Limb (tissue), 2 donors: ENCODE data around the gene TMEM41B.
A peak's percentile ranks its signal among the peaks of the same experiment; 100 is the strongest.
"Not testable (repeated sequence)": the region's sequence is repeated elsewhere in the genome, so short reads cannot be mapped to it uniquely, and the experiment has no call there.

Experiments
- DNase-seq, 2 donors: peaks; one replicate each; pipeline ENCODE4 v3.0.0-alpha.2; 2016; ENCODE audit errors: extremely low spot score in 2 of 2

Gene TMEM41B

DNA sequence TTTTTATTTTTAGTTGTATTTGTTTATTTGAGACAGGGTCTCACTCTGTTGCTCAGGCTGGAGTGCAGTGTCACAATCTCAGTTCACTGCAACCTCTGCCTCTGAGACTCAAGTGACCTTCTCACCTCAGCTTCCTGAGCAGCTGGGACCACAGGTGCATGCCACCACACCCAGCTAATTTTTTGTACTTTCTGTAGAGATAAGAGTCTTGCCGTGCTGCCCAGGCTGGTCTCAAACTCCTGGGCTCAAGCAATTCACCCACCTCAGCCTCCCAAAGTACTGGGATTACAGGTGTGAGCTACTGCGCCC lies 53.6 kb downstream of the TMEM41B start:
- not testable (repeated sequence) for DNase-seq

DNA sequence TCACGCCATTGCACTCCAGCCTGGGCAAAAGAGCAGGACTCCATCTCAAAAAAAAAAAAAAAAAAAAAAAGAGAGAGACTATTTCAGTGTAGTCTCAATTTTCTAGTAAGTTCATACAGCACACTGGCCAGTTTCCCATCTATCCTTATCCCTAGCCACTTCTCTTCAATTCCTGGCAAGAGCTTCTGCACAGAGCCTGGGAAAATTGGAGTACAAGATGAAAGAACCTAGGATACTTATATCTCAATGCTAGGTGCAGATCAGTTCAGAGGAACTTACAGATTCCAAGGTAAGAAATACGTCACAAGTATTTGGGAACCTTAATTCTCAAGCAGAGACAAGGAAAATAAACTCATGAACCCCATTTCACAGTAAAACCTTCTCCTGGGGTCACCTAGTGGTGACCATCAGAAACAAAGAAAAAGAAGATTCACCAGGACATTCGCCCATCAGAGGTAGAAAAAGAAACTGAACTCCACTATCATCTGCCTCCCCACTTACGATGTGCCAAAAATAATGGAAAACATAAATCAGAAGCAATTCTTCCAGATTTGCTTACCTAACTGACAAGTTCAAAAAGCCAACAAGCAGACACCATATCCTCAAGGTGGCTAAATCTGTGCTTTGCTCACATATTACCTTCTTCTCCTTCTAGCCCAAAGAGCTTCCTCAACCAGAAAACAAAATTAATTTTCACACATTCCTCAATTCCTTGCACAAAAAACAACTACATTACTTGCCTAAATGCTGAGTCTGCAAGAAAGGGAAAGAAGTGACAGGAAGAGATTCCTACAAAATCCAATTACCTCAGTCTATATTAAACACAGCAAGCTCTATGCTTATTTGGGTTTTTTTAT lies 54.2 kb downstream of the TMEM41B start:
- no peak for DNase-seq

DNA sequence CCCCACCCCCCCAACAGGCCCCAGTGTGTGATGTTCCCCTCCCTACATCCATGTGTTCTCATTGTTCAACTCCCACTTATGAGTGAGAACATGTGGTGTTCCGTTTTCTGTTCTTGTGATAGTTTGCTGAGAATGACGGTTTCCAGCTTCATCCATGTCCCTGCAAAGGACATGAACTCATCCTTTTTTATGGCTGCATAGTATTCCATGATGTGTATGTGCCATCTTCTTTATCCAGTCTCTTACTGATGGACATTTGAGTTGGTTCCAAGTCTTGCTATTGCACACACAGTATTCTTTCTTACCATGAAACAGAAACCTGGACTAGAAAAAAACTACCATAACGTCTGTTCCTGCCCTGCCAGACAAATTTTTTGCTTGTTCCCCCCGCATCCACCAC lies 56.1 kb downstream of the TMEM41B start:
- not testable (repeated sequence) for DNase-seq

DNA sequence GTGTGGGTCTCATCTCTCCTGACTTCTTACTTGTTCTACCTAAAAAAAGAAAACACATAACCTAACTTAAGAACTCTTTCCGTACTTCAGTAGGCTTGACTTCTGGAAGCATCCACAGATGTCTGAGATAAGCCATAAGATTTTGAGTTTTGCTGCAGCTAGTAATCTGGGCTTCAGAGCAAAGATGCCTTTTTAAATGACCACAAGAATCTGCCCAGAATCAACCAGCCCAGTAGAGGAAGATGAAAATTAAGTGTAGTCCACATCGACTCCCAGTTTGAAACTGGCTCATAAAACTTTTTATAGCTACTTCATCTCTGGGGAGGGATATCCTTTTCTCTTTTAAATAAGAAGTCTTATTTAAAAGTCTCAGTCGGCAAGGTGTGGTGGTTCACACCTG lies 60.0 kb downstream of the TMEM41B start:
- no peak for DNase-seq

DNA sequence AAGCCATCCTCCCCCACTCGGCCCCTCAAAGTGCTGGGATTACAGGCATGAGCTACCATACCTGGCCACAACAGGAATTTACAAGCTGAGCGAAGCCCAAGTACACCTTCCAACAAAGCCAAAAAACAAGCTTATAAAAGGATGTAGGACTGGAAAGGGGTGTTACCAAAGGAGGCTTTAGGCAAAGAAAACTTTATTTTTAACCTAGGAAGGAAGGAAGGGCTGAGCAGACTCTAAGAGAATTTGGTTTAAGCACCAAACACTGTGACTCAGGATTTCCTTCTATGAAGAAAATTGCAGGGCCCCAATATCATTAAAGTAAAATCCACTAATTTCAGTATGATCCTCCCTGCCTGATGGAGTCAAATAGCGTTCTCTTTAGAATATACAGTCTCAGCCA lies 61.3 kb downstream of the TMEM41B start:
- DNase-seq: no peak

DNA sequence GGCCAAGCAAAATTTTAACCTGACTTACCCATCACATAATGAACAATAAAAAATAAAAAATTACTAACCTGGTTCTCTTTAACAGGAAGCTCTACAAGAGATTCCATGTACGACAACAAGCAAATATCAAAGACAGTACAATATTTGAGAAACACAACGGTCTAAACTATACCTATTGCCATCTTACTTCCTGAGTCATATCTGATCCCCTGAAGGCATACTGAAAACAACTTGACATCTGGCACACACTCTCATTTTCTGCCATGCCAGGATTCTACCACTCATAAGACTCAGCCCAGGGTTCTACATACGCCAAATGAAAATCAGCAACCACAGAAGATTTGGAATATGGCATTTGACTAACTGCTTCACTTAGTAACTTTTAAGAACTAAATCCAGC lies 63.1 kb downstream of the TMEM41B start:
- DNase-seq: no peak

DNA sequence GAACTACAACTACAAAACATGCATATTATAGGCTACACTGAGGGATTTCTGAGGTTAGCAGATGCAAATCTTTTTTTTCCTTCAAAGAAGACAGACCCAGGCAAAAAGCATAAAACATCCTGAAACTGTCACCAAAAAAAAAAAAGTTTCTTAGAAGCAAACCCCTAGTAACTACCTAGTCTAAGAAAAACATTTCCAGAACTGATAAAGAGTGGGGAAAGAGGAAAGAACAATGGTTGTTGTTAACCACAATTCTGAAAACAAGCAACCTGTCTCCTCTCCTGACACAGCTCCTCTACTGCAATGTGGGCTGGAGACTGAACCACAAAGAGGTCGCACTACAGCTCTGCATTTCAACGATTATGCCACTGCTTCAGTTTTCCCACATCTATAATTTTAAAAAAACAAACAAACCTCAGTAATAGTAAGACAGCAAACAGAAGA lies 64.2 kb downstream of the TMEM41B start:
- no peak for DNase-seq

DNA sequence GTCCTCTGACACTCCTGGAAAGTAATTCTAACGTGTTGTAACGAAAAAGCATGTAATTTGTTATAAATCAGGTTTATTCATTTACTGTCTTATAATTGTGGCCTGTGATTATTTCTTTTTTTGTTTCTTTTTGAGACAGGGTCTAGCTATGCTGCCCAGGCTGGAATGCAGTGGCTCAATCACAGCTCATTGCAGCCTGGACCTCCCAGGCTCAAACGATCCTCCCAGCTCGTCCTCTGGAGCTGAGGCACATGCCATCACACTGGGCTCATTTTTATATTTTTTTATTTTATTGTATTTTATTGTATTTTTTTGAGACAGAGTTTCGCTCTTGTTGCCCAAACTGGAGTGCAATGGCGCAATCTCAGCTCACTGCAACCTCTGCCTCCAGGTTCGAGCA lies 65.1 kb downstream of the TMEM41B start:
- no peak for DNase-seq

DNA sequence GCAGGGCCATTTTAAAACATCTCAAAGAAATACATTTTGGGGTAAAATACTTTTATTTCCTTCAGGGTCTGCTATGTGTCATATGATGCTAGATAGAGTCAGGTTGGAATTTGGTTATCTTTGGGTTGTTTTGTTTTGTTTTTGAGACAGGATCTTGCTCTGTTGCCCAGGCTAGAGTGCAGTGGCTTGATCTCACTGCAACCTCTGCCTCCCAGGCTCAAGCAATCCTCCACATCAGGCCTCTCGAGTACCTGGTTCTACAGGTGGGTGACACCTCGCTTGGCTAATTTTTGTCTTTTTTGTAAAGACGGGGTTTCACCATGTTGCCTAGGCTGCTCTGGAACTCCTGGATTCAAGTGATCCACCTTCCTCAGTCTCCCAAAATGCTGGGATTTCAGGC lies 66.5 kb downstream of the TMEM41B start:
- DNase-seq: no peak

DNA sequence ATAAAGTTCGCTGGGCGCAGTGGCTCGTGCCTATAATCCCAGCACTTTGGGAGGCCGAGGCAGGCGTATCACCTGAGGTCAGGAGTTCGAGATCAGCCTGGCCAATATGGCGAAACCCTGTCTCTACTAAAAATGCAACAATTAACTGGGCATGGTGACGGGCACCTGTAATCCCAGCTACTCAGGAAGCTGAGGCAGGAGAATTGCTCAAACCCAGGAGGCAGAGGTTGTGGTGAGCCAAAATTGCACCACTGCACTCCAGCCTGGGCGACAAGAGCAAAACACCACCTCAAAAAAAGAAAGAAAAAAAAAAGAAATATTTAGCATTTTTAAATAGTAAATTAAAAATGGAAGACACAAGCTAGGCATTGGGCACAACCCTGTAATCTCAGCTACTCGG lies 78.2 kb downstream of the TMEM41B start:
- DNase-seq: not testable (repeated sequence)

DNA sequence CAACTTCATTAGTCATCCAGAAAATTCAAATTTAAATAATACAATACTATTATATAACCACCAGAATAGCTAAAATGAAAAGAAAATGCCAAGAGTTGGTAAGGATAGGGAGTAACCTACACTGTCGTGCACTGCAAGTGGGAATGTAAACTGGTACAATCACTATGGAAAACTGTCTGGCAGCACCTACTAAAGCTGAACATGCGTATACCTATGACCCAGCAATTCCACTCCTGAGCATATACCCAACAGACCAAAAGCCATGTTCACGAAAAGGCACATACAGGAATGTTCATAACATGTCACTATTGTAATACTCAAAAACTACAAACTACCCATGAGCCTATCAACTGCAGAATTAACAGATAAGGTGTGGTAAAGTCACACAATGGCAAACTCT lies 81.9 kb downstream of the TMEM41B start:
- DNase-seq: no peak

DNA sequence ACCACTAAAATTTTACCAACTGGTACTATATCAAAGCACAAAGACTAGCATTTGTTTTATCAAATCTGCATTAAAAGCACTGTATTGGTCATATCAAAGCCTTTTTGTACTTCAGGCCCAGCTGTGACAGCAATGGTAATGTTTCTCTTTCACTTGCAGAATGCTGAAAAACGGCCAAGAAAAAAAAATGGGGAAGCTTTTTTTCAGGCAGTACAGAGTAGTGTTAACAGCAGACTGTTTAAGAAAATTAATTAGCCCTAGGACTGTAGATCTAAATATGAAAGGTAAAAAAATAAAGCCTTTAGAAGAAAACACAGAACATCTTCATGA lies 82.6 kb downstream of the TMEM41B start:
- DNase-seq: peak in 1 of 2 donors; percentile 36
